Stimulated activated CD8-positive, alpha-beta memory T cell treated with anti-CD3 and anti-CD28 coated beads, Interleukin-7, amount 100 ng/mL, for 4 hours (primary cell): ENCODE data around the gene MCTP1.

ENCODE experiments used
- DNase-seq, 2 donors: peaks; one replicate each; pipeline ENCODE4 v3.0.0-alpha.2; 2020; ENCODE audit warnings: low read depth in 2 of 2

MCTP1 gene

DNA sequence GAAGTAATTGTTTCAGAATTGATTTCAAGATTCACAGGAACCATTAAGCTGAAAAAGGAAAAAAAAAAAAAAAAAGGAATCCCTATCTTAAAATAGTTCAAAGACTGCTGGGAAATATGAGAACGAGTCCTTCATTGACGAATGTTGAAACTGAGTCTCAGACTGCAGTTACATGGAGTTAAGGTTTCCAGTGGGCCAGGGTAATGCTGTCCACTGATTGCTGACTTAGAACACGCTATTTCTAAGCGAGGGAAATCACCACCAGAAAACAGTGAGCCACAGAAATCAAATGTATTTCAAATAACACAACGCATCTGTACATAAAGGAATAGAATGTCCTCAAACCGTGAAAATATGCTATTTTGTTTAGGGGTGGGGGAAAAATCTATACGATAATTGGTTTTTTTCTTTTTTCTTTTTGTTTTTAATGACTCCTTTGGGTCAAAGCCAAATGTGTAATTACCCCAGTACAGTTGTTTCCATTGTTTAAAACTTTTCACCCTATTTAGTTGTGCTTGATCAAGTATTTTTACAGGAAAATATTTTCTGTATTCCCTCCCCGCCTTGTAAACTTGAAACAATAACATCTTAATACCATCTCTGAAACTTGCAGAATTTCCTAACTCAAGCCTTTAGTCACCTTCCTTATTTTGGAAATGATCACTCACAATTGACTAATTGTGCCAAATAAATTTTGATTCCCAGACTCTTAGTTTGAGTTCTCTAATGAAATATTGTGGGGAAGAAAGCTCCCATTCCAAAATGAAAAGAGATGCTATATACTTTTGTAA, 208.3 kb downstream of the MCTP1 start:
- DNase-seq: no peak

DNA sequence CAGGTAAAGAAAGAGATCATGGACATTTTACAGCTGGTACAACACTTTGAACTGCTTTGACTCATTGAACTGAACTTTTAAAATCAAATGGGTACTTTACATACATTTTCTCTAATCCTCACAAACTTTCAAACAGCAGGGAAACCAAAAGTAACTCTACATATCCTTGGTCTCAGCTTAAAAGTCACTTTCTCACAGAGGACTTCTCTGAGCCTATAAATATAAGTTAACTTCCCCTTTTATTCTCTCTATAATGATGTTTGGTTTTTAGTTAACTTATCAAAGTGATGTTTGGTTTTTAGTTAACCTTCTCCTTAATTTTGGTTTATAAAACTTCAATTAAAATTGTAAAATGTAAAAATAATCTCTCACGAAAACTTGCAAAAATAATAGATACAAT, 209.8 kb downstream of the MCTP1 start:
- DNase-seq: no peak

GRCh38 chr5:95072281-95072680, 212.6 kb downstream of the MCTP1 start:
- DNase-seq: no peak

DNA sequence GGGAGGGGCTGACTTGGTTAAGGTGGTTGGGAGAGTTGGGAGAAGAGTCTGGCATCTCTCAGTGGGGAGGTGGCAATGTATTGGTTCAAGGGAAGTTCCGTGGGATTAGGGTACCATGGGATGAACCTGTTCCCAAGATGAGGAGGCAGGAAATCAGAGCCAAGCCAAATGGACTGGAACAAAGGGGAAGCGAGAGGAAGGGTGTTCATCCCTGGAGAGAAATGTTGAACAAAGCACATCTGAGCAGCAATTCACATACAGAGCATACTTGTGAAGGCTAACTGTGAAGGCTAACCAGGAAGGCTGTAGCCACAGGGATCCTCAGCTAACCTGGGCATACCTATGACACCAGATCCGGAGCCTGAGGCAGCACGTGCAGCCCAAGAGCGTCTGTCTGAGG, 214.0 kb downstream of the MCTP1 start:
- no peak for DNase-seq

- no peak for DNase-seq
Observed at GRCh38 chr5:95070453-95070852, 214.4 kb downstream of the MCTP1 start.

DNA sequence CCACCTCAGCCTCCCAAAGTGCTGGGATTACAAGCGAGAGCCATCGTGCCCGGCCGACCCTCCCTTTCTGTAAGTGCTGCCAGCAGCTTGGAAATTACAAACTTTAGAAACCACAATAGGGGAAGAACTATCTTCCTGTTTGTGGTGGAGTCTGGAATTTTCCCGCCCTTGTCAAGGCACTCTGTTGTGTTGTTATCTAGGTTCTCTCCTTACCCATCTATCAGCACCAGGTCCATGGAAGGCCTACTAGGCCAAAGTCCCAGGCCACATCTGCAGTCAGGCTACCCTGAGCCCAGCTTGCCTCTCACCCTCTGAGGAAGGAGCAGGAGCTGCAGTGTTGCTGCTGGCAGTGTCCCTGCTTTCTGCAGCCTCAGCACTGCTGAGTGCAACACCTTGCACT, 214.9 kb downstream of the MCTP1 start:
- DNase-seq: no peak

DNA sequence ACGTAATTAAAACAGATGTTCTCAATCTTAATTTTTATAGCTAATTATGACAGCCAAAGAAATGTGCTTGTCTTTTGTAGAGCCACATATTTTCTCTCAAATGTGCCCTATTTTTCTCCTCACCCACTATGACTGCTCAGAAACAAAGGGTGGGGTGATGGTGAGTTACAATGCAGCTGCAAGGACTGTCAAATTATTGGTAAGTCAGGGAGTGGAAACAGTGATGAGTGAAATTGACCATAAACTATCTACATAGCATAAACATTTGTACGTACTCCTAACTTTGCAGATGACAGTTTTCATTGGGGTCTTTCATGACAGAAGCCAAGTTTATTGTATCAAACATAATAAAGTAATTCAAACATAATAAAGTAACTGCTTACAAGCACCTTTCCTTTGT, 215.9 kb downstream of the MCTP1 start:
- DNase-seq: no peak

GRCh38 chr5:95068289-95068910, 216.5 kb downstream of the MCTP1 start:
- DNase-seq: no peak

- DNase-seq: no peak
Observed at GRCh38 chr5:95066048-95066447, 218.8 kb downstream of the MCTP1 start.

DNA sequence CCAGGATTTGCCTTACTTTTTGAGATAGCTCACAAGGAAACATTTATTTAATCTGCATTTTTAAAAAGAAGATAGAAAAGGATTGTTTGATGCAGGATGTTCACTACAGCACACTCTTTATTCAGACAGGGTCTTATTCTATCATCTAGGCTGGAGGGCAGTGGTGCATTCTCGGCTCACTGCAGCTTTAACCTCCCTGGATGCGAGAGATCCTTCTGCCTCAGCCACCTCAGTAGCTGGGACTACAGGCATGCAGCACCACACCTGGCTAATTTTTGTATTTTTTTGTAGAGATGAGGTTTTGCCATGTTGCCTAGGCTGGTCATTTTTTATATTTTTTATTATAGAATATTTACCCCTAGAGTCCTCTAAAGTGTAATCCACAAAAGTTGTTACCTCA, 221.4 kb downstream of the MCTP1 start:
- DNase-seq: no peak

DNA sequence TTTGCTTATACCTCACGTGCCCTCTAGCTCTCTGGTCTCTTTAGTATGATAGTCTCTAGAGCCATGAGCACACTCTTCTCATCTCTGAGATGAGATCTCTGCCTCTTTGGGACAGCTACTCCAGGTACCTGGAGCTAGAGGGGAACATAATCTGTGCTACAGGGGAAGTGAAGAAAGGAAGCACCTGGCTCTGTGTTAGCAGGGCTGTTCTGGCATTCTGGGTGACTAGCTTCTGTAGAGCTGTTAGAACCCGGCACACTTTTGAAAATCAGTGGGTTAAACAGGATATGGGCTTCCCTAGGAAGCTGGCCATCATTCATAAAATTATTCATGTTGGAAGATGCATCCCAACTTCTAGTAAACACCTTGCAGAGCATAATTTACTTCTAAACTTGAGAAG, 224.8 kb downstream of the MCTP1 start:
- DNase-seq: no peak

DNA sequence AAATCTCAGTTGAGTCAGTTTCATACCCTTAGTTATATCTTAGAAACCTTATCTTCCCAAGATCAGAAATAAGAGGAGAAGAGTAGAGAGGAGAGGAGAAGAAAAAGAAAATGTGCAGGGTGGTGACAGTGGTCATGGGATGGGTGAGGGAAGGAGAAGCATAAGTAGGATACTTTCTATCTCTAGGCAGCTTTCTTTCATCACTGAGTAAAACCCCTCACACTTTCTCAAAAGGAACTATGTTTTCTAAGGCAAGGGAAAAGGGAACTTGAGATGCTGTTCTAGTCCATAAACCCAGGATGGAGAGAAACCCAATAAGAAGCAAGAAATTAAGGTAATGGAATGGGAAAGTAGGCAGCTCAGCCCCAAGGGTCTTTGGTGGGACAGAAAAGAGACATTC, 225.3 kb downstream of the MCTP1 start:
- no peak for DNase-seq

DNA sequence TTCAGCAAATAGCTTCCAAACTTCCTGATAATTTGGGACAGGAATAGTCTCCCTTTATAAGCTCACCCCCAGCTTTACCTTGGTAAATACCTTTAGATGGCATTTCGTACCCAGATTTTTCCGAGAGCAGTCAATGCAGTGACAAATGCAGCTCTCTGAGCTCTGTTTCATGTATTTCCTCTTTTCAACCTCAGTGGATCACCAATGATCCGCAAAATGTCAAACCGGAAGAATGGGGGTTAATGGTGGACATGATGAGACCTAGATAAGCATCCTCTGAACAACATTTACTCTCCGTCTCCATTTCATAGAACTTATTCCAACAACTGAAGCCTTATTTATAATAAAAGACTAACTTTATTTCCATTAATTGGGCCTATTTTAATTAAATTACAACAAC, 227.3 kb downstream of the MCTP1 start:
- DNase-seq: no peak

GRCh38 chr5:95053253-95053652, 231.6 kb downstream of the MCTP1 start:
- no peak for DNase-seq

DNA sequence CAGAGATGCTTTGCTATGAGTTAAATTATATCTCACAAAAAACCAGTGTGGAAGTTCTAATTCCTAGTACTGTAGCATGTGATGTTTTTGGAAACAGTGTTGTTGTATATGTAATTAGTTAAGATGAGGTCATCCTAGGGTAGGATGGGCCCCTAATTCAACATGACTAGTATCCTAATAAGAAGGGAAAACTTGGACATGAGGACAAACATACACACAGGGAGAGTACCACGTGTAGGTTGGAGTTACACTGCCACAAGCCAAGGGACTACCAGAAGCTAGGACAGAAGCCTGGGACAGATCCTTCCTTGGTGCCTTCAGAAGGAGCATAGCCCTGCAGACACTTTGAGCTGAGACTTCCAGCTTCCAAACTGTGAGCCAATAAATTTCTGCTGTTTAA, 234.2 kb downstream of the MCTP1 start:
- DNase-seq: no peak

DNA sequence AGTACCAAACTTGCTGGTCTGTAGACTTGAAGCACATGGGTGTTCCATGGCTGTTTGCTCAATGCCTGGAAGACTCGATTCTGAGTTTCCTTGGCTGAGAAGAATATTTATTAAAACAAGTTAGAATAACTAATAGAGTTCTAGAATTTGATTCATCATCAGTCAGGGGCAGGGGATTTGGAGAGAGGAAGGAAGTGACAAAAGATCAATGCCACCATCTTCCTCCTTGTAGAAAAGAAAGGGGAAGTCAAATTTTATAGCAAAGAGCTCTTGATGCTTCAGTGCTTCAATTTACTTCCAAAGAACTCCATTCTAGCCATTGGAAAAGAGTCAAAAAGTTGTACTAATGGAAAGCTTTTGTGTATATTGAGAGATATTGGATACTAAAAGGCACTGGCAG, 236.3 kb downstream of the MCTP1 start:
- no peak for DNase-seq

- DNase-seq: no peak
Observed at GRCh38 chr5:95045181-95045965, 239.5 kb downstream of the MCTP1 start.

DNA sequence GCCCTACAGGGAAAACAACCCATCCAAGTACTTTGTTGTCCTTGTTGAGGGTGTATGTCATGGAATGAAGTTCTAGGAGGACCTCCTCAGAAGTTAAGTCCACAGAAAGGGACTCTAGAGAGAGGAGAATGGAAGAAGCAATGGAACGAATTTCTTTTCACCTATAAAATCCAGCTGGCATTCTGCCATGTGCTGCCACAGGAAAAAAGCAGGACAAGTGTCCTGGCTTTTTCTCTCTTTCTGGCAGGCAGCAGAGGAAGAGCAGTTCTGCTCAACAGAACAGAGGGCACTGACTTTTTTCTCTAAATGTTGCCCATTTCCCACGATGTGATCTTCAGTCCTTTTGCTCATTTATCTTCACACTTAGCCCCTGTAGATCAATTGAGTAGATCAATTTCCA, 240.8 kb downstream of the MCTP1 start:
- DNase-seq: no peak

GRCh38 chr5:95043648-95044047, 241.2 kb downstream of the MCTP1 start:
- no peak for DNase-seq

DNA sequence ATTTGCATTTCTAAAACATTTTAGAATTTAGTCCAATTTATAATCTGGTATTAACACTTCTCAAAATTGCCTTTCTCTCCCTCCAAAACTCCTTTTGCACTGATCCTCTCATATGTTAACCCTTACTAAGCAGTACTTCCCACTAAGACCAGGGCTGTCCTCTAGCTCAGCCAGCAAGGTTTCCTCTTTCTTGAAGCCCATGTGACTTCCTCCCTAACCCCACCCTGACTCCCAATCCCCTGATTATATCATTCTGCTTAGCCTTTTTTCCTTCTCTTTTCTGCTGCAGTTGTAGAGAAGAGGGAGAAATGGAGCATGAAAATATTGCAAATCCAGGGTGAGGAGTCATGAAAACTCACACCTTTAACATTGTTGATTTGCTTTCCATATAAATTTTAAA, 241.7 kb downstream of the MCTP1 start:
- no peak for DNase-seq

GRCh38 chr5:95042037-95042436, 242.9 kb downstream of the MCTP1 start:
- DNase-seq: no peak

DNA sequence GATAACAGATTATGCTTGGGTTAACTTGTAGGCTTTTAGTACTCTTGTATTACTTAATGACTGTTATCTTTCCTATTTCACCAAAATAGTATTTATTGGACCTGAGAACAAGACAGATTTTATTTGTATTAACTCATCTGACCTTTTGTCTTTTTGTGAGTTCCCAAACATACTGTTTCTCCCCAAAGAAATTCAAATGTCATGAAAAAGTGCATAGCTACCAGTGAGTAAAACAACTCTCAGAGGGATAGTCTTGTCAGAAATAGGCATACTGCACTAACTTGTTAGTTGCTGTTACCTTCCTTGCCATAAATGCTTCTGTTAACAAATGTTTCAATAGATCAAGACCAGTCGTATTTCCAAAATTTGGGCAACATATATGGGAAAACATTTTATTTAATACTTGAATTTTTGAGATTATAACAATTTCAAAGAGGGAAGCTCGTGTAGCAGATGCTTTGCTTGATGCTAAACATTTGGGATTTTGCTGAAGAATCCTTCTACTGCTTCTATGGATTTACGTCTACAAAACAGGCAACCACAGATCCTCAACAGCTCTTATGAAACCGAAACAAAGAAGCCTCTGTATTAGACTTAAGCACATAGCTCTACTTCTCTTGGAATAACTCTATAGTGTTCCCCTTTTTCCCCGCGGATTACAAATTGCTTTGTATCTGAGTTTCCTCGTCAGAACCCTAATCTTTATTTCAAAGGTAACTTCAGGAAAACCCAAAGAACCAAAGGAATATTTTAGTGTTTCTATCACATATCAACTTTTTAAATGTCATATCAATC, 248.8 kb downstream of the MCTP1 start:
- no peak for DNase-seq
